Nephron (organoid): ENCODE results near the gene NLRP5.

Experiments used
- H3K27ac Mint-ChIP-seq, 3 experiments: 2 replicates each; pipeline ENCODE4 v1.8.0; 2020; ENCODE audit warnings: mixed read lengths in 3 of 3, mild to moderate bottlenecking in 2 of 3, moderate library complexity in 1 of 3
- H3K27me3 Mint-ChIP-seq: 2 replicates; pipeline ENCODE4 v1.8.0; 2021; ENCODE audit warnings: low read depth, mild to moderate bottlenecking, moderate library complexity, mixed read lengths
- H3K36me3 Mint-ChIP-seq: 2 replicates; pipeline ENCODE4 v1.8.0; 2020; ENCODE audit warnings: low read depth, mixed read lengths
- H3K4me1 Mint-ChIP-seq: 2 replicates; pipeline ENCODE4 v1.8.0; 2020; ENCODE audit warnings: mixed read lengths
- H3K4me3 Mint-ChIP-seq, 3 experiments: 2 replicates each; pipeline ENCODE4 v1.8.0; 2020; ENCODE audit warnings: mild to moderate bottlenecking in 3 of 3, mixed read lengths in 3 of 3, moderate library complexity in 2 of 3
- H3K9me3 Mint-ChIP-seq: 2 replicates; pipeline ENCODE4 v1.8.0; 2020; ENCODE audit warnings: mixed read lengths
- CTCF ChIP-seq, 3 experiments: fragments of 200-600 bp; sonication (generic); IDR thresholded peaks; one replicate each; pipeline ENCODE4 v1.5.0; 2021; ENCODE audit warnings: antibody characterized with exemption in 3 of 3; ENCODE audit not compliant: unreplicated experiment in 3 of 3

Gene NLRP5

DNA sequence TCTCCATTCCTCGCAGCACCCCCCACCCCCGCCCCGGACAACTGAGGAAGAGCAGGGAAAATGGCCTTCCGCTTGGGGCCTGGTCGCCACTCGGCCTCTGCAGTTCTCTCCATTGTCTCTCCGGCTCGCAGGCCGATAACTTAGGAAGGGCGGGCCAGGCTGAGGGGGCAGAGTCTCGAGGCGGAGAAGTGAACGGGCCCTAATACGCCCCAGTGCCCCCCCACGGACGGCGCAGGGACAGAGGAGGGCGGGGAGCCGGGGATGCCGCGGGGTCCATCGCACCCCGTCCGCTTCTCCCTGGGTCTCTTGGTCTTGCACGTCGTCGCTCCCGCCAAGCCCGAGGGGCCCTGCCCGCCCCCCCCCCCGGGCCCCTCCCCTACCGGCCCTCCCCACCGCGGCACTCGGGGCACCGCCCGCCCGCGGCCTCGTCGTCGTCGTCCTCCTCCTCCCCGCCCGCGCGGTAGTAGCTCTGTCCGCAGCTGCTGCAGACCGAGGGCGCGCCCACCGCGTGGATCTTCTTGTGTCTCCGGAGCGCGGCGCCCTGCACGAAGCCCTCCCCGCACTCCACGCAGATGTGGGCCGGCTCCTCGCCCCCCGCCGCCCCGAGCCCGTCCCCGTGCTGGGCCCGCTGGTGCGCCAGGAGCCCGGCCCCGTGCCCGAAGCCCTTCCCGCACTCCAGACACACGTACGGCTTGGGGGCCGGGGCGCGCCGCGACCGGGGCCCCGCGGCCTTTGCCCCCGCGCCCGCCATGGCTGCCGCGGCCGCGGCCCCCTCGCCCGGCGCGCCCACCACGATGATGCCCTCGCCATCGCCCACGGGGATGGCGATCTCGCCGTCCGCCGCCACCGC is 101.3 kb downstream of the NLRP5 start:
- Mint-ChIP-seq H3K27me3 (no peaks in the 10 kb centered on the region), H3K4me1 (no peaks in the 10 kb centered on the region), H3K36me3 (peaks cover 36% of the 10 kb centered on the region), H3K27ac (no peak overlapping the region), H3K4me3 (no peak overlapping the region), H3K9me3 (peaks cover 4% of the 10 kb centered on the region)
- no peak for TF ChIP-seq CTCF (IDR thresholded peaks at IDR 0.05; ENCODE audit: unreplicated experiment in 3 of 3)

GRCh38 chr19:56088497-56089215 is 102.1 kb downstream of the NLRP5 start:
- no peak overlapping the region for H3K27ac Mint-ChIP-seq
- H3K9me3 Mint-ChIP-seq = peaks cover 12% of the 10 kb centered on the region
- no peak for TF ChIP-seq CTCF (IDR thresholded peaks at IDR 0.05; ENCODE audit: unreplicated experiment in 3 of 3)
- no peaks in the 10 kb centered on the region for H3K4me1 Mint-ChIP-seq
- H3K4me3 Mint-ChIP-seq = no peak overlapping the region
- no peaks in the 10 kb centered on the region for H3K27me3 Mint-ChIP-seq
- peaks cover 44% of the 10 kb centered on the region for H3K36me3 Mint-ChIP-seq

- H3K9me3 Mint-ChIP-seq = peaks cover 17% of the 10 kb centered on the region
- H3K4me1 Mint-ChIP-seq = no peaks in the 10 kb centered on the region
- H3K27me3 Mint-ChIP-seq = no peaks in the 10 kb centered on the region
- no peak overlapping the region for H3K27ac Mint-ChIP-seq
- peaks cover 51% of the 10 kb centered on the region for H3K36me3 Mint-ChIP-seq
- TF ChIP-seq CTCF (IDR thresholded peaks at IDR 0.05; ENCODE audit: unreplicated experiment in 3 of 3) = no peak
- no peak overlapping the region for H3K4me3 Mint-ChIP-seq
Measured at GRCh38 chr19:56089344-56089743, 102.8 kb downstream of the NLRP5 start.

DNA sequence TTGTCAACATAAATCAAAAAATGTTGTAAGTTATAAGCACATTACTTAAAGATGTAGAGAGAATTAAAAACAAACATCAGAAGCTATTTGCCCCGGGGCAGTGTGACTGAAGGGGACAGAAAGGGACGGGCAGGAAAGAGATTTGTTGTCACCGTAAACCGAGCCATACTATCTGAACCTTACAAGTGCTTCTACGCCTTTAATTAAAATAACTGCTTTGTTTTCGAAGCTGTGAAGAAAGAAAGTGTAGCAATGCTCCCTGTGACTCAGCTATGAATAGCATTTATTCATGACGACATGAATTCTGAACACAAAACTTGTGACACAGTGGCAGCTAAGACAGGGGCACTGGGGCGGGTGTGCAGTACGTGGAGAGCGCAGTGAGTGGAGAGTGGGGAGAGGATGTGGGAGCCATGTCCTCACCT is 104.5 kb downstream of the NLRP5 start:
- Mint-ChIP-seq H3K4me1 (no peaks in the 10 kb centered on the region), H3K27me3 (peaks cover 5% of the 10 kb centered on the region), H3K27ac (peak overlapping the region in 1 of 3 experiments; percentile 81), H3K9me3 (peaks cover 28% of the 10 kb centered on the region), H3K36me3 (peaks cover 67% of the 10 kb centered on the region), H3K4me3 (no peak overlapping the region)
- TF ChIP-seq CTCF (IDR thresholded peaks at IDR 0.05; ENCODE audit: unreplicated experiment in 3 of 3) = no peak

DNA sequence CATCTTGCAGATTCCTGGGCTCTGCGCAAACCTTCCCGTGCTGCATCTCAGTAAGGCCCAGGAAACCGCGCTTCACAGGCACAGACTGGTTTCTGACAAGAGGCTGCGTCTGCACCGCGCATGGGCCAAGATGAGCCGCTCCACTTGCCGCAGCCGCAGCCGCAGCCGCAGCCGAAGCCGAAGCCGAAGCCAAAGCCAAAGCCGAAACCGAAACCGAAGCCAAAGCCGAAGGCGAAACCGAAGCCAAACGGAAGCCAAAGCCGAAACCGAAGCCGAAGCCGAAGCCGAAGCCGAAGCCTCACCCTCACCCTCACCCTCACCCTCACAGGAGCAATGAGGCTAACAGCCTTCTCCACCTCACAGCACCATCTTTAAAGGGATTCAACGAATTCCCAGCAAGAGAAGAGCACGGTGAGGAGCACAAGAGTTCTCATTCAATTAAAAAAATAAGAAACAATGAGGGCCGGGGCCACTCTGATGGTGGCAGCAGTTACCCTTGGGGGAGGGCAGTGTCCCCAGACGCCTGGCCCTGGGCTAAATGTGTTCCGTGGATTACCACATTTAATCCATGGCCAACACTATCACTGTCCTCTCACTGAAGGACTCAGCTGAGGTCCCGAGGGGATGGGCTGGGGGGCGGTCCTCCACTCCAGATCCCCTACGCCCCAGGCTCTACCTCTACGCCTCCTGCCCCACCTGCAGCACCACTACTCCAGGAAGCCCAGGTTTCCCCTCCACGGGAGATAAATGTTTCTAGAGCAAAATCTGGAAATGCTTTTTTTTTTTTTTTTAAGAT is 105.4 kb downstream of the NLRP5 start:
- Mint-ChIP-seq H3K4me1 (no peaks in the 10 kb centered on the region), H3K9me3 (peaks cover 28% of the 10 kb centered on the region), H3K27me3 (peaks cover 5% of the 10 kb centered on the region), H3K36me3 (peaks cover 67% of the 10 kb centered on the region), H3K4me3 (no peak overlapping the region), H3K27ac (no peak overlapping the region)
- TF ChIP-seq CTCF (IDR thresholded peaks at IDR 0.05; ENCODE audit: unreplicated experiment in 3 of 3) = no peak
